EH (cell line): ENCODE data around the gene VEGFA.
A peak's percentile ranks its signal among the peaks of the same experiment; 100 is the strongest.

ENCODE experiments used
- DNase-seq: peaks from one replicate; pipeline ENCODE4 v3.0.0-alpha.2; 2015; ENCODE audit warnings: low read depth

VEGFA gene

GRCh38 chr6:43821101-43821886 lies 51.3 kb downstream of the VEGFA start:
- DNase-seq = no peak

GRCh38 chr6:43823390-43823789 lies 53.4 kb downstream of the VEGFA start:
- no peak for DNase-seq

- peak; percentile 32 for DNase-seq
Measured at GRCh38 chr6:43823879-43824702, 54.1 kb downstream of the VEGFA start.

- no peak for DNase-seq
Measured at GRCh38 chr6:43824703-43825064, 54.7 kb downstream of the VEGFA start.

- no peak for DNase-seq
Measured at GRCh38 chr6:43825187-43826115, 55.4 kb downstream of the VEGFA start.

GRCh38 chr6:43826730-43827129 lies 56.7 kb downstream of the VEGFA start:
- DNase-seq = no peak

GRCh38 chr6:43827898-43828297 lies 57.9 kb downstream of the VEGFA start:
- no peak for DNase-seq

- DNase-seq = no peak
Measured at GRCh38 chr6:43828711-43829110, 58.7 kb downstream of the VEGFA start.

- no peak for DNase-seq
Measured at GRCh38 chr6:43829470-43829869, 59.5 kb downstream of the VEGFA start.

- DNase-seq = no peak
Measured at GRCh38 chr6:43830775-43831174, 60.8 kb downstream of the VEGFA start.

GRCh38 chr6:43831191-43831590 lies 61.2 kb downstream of the VEGFA start:
- DNase-seq = no peak

- peak; percentile 81 for DNase-seq
Measured at GRCh38 chr6:43833223-43833995, 63.4 kb downstream of the VEGFA start.

GRCh38 chr6:43833996-43834390 lies 64.0 kb downstream of the VEGFA start:
- DNase-seq = no peak

- no peak for DNase-seq
Measured at GRCh38 chr6:43834528-43835155, 64.6 kb downstream of the VEGFA start.

GRCh38 chr6:43835872-43836419 lies 65.9 kb downstream of the VEGFA start:
- peak; percentile 39 for DNase-seq
